ENCODE results near the gene FNDC3B. TPM values are rescaled to one million over a fixed set of nuclear protein-coding genes. Genes with fewer than 3 reads are reported as not detected.

Gene FNDC3B
- total and polyA plus RNA-seq, 9 of the 15 experiments (the other 6 are each of a cell fraction or from before 2014, with no cell fraction given), result 7.0 to 35.8 (median 16.2) TPM

- TF ChIP-seq PKNOX1 (IDR thresholded peaks at IDR 0.05) (no peak), CCAR2 (IDR thresholded peaks at IDR 0.05; ENCODE audit: low read depth, low read length) (no peak), RBM39 (optimal IDR thresholded peaks at IDR 0.05; ENCODE audit: low read depth, low read length) (no peak), PCBP1 (IDR thresholded peaks at IDR 0.05; ENCODE audit: low read depth, low read length, poor library complexity, severe bottlenecking) (no peak), KLF13 (tag; IDR thresholded peaks at IDR 0.05; ENCODE audit: borderline replicate concordance, low read depth) (no peak), MAFF (IDR thresholded peaks at IDR 0.05; ENCODE audit: low read length) (no peak), FIP1L1 (IDR thresholded peaks at IDR 0.05; ENCODE audit: low read depth, low read length, poor library complexity, severe bottlenecking) (no peak), SETDB1 (IDR thresholded peaks at IDR 0.05; ENCODE audit: low read length) (no peak)
These were observed 122.6 kb downstream of the FNDC3B start (continued) for GRCh38 chr3:172161959-172162358.

DNA sequence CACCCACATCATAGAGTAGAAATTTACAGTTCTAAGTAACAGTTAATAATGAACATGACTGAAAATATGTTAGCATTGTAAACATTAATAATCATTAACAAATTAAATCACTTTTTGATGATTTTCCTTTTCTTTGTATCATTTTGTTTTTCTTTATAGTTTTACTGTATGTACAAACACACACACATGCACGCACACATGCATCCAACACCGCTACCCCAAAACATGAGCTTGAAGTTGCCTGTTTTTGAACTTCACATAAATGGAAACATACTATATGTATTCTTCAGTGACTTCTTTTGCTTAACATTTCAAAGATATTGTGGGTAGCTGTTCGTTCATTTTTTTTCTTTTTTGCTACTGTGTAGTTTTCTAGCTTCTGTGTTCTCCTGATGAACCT lies 123.9 kb downstream of the FNDC3B start:
- Histone ChIP-seq H3K27me3 (ENCODE audit: control insufficient read depth in 2 of 2, insufficient read depth in 2 of 2, low read length in 2 of 2) (no peaks in the 10 kb centered on the region), H3K27ac (ENCODE audit: extremely low read depth, low read depth, low read length) (no peak overlapping the region), H3K9ac (ENCODE audit: insufficient read depth in 1 of 2, low read depth in 2 of 2, low read length in 2 of 2) (no peak overlapping the region), H3K4me2 (ENCODE audit: insufficient read depth, low read length) (no peak overlapping the region), H3K36me3 (ENCODE audit: control insufficient read depth, insufficient read depth, low read length) (0 out of 3 replicates have a peak, but pooled peaks cover 3% of the 10 kb centered on the region), H3K4me3 (no peak overlapping the region), H3K79me2 (ENCODE audit: control insufficient read depth, insufficient read depth, low read length) (peaks cover 65% of the 10 kb centered on the region), H3K4me1 (replicated peaks in 1 of 2; ENCODE audit: control insufficient read depth in 2 of 2, insufficient read depth in 2 of 2, low read length in 2 of 2) (peaks cover 7 to 14% of the 10 kb centered on the region in 2 experiments; a peak in 3 of 5 replicates), H3K9me3 (replicated peaks; ENCODE audit: control insufficient read depth, insufficient read depth, low read depth, low read length) (no peaks in the 10 kb centered on the region), H2AFZ (ENCODE audit: low read depth, low read length) (no peak overlapping the region), H3K9me1 (ENCODE audit: control insufficient read depth, insufficient read depth, low read length) (no peaks in the 10 kb centered on the region), H4K20me1 (replicated peaks; ENCODE audit: control insufficient read depth, insufficient read depth, low read length) (no peaks in the 10 kb centered on the region)
- DNase-seq (ENCODE audit: extremely low read depth in 1 of 4, low spot score in 3 of 4) (no peak), ATAC-seq (no peak), FAIRE-seq (no peak)
- in situ Hi-C loops (cut with MboI) (no loop called here), intact Hi-C loops (cut with micrococcal nuclease) (no loop called here)
- POLR2A ChIA-PET, result interaction anchor here (0.8 kb wide), 1 partner anchor 13 kb away, joined by 5 read pairs; no protein-coding TSS in a partner anchor
- 70% methylated on average over 3 of the region's 3 CpGs for WGBS (ENCODE audit: insufficient coverage, low coverage, missing lambda C conversion rate)
- CTCF ChIA-PET (ENCODE audit: low intra/inter-chr PET ratio), result no interaction called here
- BruUV-seq (replicated peaks), result no TSS peak
- TF ChIP-seq ZFX (CRISPR knock-in tag; IDR thresholded peaks at IDR 0.05) (no peak), ZBTB34 (CRISPR knock-in tag; IDR thresholded peaks at IDR 0.05) (no peak), MEF2D (tag; conservative IDR thresholded peaks at IDR 0.05; ENCODE audit: low read depth) (no peak), HSF4 (CRISPR knock-in tag; IDR thresholded peaks at IDR 0.05; ENCODE audit: borderline replicate concordance) (no peak), RBM15 (IDR thresholded peaks at IDR 0.05; ENCODE audit: insufficient read depth, low read length) (no peak), LARP7 (IDR thresholded peaks at IDR 0.05) (no peak), RFX7 (CRISPR knock-in tag; IDR thresholded peaks at IDR 0.05) (no peak), PKNOX1 (IDR thresholded peaks at IDR 0.05) (no peak), NONO (IDR thresholded peaks at IDR 0.05; ENCODE audit: low read depth in 2 of 2, low read length in 1 of 2) (no peak), KDM4B (IDR thresholded peaks at IDR 0.05; ENCODE audit: borderline replicate concordance in 2 of 2, low read depth in 1 of 2) (no peak), TCF7L2 (IDR thresholded peaks at IDR 0.05; ENCODE audit: low read depth, low read length) (no peak)
